ENCODE results near the gene KCTD18. TPM values are rescaled to one million over a fixed set of nuclear protein-coding genes. Genes with fewer than 3 reads are reported as not detected.

The KCTD18 gene
- total and polyA plus RNA-seq, 10 of the 15 experiments (the other 5 are each of a cell fraction or from before 2014, with no cell fraction given): 1.4 to 16.9 (median 12.5) TPM

DNA sequence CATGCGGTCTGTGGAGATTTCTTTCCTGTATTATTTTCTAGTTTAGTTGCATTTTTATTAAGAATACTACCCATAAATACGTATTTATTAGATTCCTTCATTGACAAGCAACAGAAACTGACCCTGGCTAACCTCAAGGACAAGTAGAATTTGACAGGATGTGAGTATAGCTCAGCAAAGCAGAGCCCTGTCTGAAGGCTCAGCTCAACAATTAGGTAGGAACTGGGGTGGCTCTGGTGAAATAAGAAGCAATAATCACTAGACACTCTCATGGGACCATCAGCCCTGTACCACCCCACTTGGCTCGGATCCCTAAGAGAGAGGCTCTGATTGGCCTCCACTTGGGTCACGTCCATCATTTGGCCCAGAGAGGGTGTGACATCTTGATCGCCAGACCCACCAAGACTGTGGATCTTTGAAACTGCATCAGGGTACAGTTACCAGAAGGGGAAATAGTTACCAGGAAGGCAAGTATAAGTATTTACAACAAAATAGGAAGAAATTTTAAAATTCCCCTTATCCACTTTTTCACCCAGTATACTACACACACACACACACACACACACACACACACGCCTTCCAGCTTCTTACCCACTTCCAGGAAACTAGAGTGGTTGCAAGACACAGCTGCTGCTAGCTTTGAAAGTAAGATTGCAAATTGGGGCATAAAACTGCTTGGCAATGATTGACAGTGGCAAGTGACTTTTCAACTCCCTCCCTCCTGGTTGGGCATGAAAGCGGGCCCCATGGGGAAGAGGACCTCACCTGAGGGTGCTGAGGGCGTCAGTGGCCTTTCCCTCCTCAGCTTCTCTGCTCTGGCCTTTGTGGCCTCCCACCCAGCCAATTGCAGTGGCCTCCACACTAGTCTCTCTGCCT lies 41.8 kb downstream of the KCTD18 start:
- CTCF ChIA-PET: interaction anchor here (0.5 to 2.2 kb wide), 6 partner anchors 13 to 611 kb away, joined by 3 to 15 read pairs (median 8); no protein-coding TSS in a partner anchor
- no TSS peak for BruUV-seq (replicated peaks)
- TF ChIP-seq FOXM1 (IDR thresholded peaks at IDR 0.05; ENCODE audit: low read depth, low read length): no peak
- TF ChIP-seq, protein P1, sequence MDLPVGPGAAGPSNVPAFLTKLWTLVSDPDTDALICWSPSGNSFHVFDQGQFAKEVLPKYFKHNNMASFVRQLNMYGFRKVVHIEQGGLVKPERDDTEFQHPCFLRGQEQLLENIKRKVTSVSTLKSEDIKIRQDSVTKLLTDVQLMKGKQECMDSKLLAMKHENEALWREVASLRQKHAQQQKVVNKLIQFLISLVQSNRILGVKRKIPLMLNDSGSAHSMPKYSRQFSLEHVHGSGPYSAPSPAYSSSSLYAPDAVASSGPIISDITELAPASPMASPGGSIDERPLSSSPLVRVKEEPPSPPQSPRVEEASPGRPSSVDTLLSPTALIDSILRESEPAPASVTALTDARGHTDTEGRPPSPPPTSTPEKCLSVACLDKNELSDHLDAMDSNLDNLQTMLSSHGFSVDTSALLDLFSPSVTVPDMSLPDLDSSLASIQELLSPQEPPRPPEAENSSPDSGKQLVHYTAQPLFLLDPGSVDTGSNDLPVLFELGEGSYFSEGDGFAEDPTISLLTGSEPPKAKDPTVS (IDR thresholded peaks at IDR 0.05; ENCODE audit: low read depth, low read length): no peak
- no peaks in the 10 kb centered on the region for H3K79me2 ChIP-seq (ENCODE audit: control insufficient read depth, insufficient read depth, low read length)
- peaks cover 0 to 4% of the 10 kb centered on the region in 2 experiments for H3K36me3 ChIP-seq (ENCODE audit: control insufficient read depth in 2 of 2, insufficient read depth in 2 of 2, low read length in 1 of 2)
- SMC1A ChIA-PET (ENCODE audit: uncharacterized antibody, unreplicated experiment): interaction anchor here (0.6 to 2.1 kb wide), 13 partner anchors 9 to 488 kb away, joined by 3 to 11 read pairs (median 3); no protein-coding TSS in a partner anchor
- in situ Hi-C loops (cut with MboI): no loop called here
- H4K20me1 ChIP-seq (ENCODE audit: control insufficient read depth, insufficient read depth): no peaks in the 10 kb centered on the region
- RAD21 ChIA-PET (ENCODE audit: unreplicated experiment): interaction anchor here (0.9 to 1.6 kb wide), 5 partner anchors 13 to 483 kb away, joined by 3 to 6 read pairs (median 3); no protein-coding TSS in a partner anchor
- H3K9me3 ChIP-seq (replicated peaks; ENCODE audit: control insufficient read depth, insufficient read depth, low read length): no peaks in the 10 kb centered on the region
- H3K4me3 ChIP-seq: no peak overlapping the region
- no peak overlapping the region for H3K27ac ChIP-seq (ENCODE audit: control insufficient read depth, insufficient read depth)
- DNase-seq (ENCODE audit: low read depth, low spot score) (no peak), ATAC-seq (no peak), FAIRE-seq (no peak)
- 85% methylated on average over 8 of the region's 8 CpGs for WGBS (ENCODE audit: insufficient coverage, insufficient replicate concordance, low lambda C conversion rate, missing lambda C conversion rate)
- POLR2A ChIA-PET: interaction anchor here (2.1 kb wide), 1 partner anchor 11 kb away, joined by 7 read pairs; no protein-coding TSS in a partner anchor
- H2AFZ ChIP-seq (ENCODE audit: control insufficient read depth, low read depth, low read length): no peak overlapping the region
- intact Hi-C loops (cut with micrococcal nuclease; ENCODE audit: unreplicated experiment): no loop called here
- H3K4me2 ChIP-seq (ENCODE audit: control insufficient read depth, insufficient read depth): no peak overlapping the region
- peaks cover 25% of the 10 kb centered on the region for H3K4me1 ChIP-seq (ENCODE audit: control insufficient read depth, insufficient read depth, low read length)
- H3K27me3 ChIP-seq (replicated peaks in 1 of 2; ENCODE audit: control insufficient read depth in 2 of 2, insufficient read depth in 2 of 2, low read length in 1 of 2): no peaks in the 10 kb centered on the region
- H3K9ac ChIP-seq (ENCODE audit: control insufficient read depth, insufficient read depth, low read length): no peak overlapping the region
